ENCODE measurements around the gene ABCG2. TPM values are rescaled to one million over a fixed set of nuclear protein-coding genes. Genes with fewer than 3 reads are reported as not detected.

Gene ABCG2
- total and polyA plus RNA-seq, 2 of the 8 experiments (the other 6 are each of a cell fraction or from before 2014, with no cell fraction given) = 2.4 to 4.6 TPM

DNA sequence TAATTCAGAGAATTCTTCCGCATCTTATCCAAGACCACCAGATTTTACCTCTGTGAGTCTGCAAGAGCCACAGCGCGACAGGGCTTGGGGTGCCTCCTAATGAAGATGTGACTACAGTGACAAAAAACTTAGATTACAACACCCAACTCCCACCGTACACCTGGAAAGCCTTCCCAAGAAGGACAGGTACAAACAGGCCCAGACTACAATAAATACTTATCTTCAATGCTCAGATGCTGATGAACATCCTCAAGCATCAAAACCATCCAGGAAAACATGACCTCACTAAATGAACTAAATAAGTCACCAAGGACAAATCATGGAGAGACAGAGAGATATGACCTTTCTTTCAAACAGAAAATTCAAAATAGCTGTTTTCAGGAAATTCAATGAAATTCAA is 20.8 kb upstream of the ABCG2 start:
- Histone ChIP-seq H2BK12ac (ENCODE audit: low read depth, low read length) (peak overlapping the region; percentile 89), H2AK5ac (ENCODE audit: low read depth, low read length) (peak overlapping the region; percentile 54; the same call in 1 of the 2 replicates), H2BK120ac (replicated peaks; ENCODE audit: low read depth, low read length) (peak overlapping the region; percentile 47), H3K9me3 (ENCODE audit: insufficient read depth in 2 of 2, low read depth in 1 of 2, low read length in 1 of 2) (no peaks in the 10 kb centered on the region), H4K5ac (ENCODE audit: insufficient read length, low read depth, low read length) (no peak overlapping the region), H3K4me2 (ENCODE audit: insufficient read depth in 1 of 2, low read depth in 2 of 2, low read length in 2 of 2) (no peak overlapping the region; a peak in 1 of 4 replicates), H3K18ac (ENCODE audit: extremely low read depth, low read length) (no peak overlapping the region), H3K56ac (replicated peaks; ENCODE audit: insufficient read length, low read depth, low read length) (no peak overlapping the region), H2AFZ (ENCODE audit: low read length) (peak overlapping the region; percentile 85; the same call in 1 of the 2 replicates), H3K4ac (replicated peaks; ENCODE audit: insufficient read length, low read depth, low read length) (peak overlapping the region; percentile 44), H2BK20ac (ENCODE audit: low read length) (peak overlapping the region; percentile 84), H3K23me2 (ENCODE audit: low read depth, low read length) (no peaks in the 10 kb centered on the region), H3K4me3 (ENCODE audit: extremely low read depth in 1 of 4, insufficient read depth in 2 of 4, low read depth in 3 of 4, low read length in 4 of 4) (no peak overlapping the region), H3K27ac (ENCODE audit: low read depth, low read length) (no peak overlapping the region), H4K91ac (replicated peaks; ENCODE audit: insufficient read length, low read length) (peak overlapping the region; percentile 90), H2BK5ac (ENCODE audit: low read depth, low read length) (peak overlapping the region; percentile 88; the same call in 1 of the 2 replicates), H3K79me2 (ENCODE audit: control insufficient read depth in 1 of 2, insufficient read depth in 2 of 2, low read length in 2 of 2) (no peaks in the 10 kb centered on the region), H2BK15ac (ENCODE audit: low read length) (0 out of 2 replicates have a peak overlapping the region, but pooled peaks have one; percentile 21), H3K79me1 (ENCODE audit: low read depth, low read length) (no peaks in the 10 kb centered on the region), H3K23ac (ENCODE audit: insufficient read length) (no peak overlapping the region), H3K4me1 (replicated peaks in 1 of 4; ENCODE audit: control insufficient read depth in 3 of 4, insufficient read depth in 4 of 4, low read length in 3 of 4) (peaks cover 8 to 17% (median 15%) of the 10 kb centered on the region in 4 experiments), H3K9ac (replicated peaks in 1 of 4; ENCODE audit: extremely low read depth in 1 of 4, low read depth in 3 of 4, low read length in 3 of 4) (no peak overlapping the region), H4K8ac (ENCODE audit: extremely low read depth, insufficient read depth, low read length) (no peak overlapping the region), H3K14ac (ENCODE audit: insufficient read length) (no peak overlapping the region), H3K36me3 (ENCODE audit: control insufficient read depth in 2 of 4, insufficient read depth in 4 of 4, low read length in 3 of 4) (no peaks in the 10 kb centered on the region; a peak in 1 of 8 replicates), H3K27me3 (replicated peaks in 1 of 4; ENCODE audit: control insufficient read depth in 3 of 4, extremely low read depth in 1 of 4, insufficient read depth in 3 of 4, low read length in 3 of 4) (no peaks in the 10 kb centered on the region), H4K20me1 (replicated peaks in 1 of 2; ENCODE audit: control insufficient read depth in 1 of 2, insufficient read depth in 2 of 2, low read length in 2 of 2) (no peaks in the 10 kb centered on the region)
- no peak for FAIRE-seq
- CTCF ChIA-PET (ENCODE audit: partially characterized antibody) = interaction anchor here (1.0 to 1.6 kb wide), 3 partner anchors 10 to 58 kb away, joined by 3 read pairs; no protein-coding TSS in a partner anchor
- WGBS, 2 experiments (ENCODE audit: extremely low coverage in 1 of 2, insufficient coverage in 1 of 2, insufficient read length in 1 of 2, insufficient replicate concordance in 2 of 2, low coverage in 1 of 2, low lambda C conversion rate in 2 of 2, missing lambda C conversion rate in 1 of 2) = 90% methylated on average over 4 of the region's 4 CpGs; no CpG with 5 or more reads in 1 of the 2 experiments
- DNase-seq (ENCODE audit: low read depth in 1 of 2, low spot score in 2 of 2) = no peak
- POLR2A ChIA-PET (ENCODE audit: partially characterized antibody) = interaction anchor here (1.6 to 1.7 kb wide), 2 partner anchors 10 to 21 kb away, joined by 5 to 7 read pairs; partner anchors contain the start of gene ABCG2
- TF ChIP-seq YY1 (IDR thresholded peaks at IDR 0.05; ENCODE audit: low read depth, low read length) (no peak), HDAC6 (IDR thresholded peaks at IDR 0.05; ENCODE audit: low read depth, low read length) (no peak), NANOG (IDR thresholded peaks at IDR 0.05; ENCODE audit: insufficient read depth, low read depth, low read length, poor library complexity, severe bottlenecking) (no peak), TCF12 (IDR thresholded peaks at IDR 0.05; ENCODE audit: low read depth, low read length) (no peak), EGR1 (IDR thresholded peaks at IDR 0.05; ENCODE audit: borderline replicate concordance, low read depth, low read length) (no peak), RNF2 (IDR thresholded peaks at IDR 0.05; ENCODE audit: borderline replicate concordance, low read depth, low read length, missing control alignments, poor library complexity, severe bottlenecking) (no peak), CEBPB (IDR thresholded peaks at IDR 0.05; ENCODE audit: low read depth, low read length) (no peak)
- TF ChIP-seq, protein P1, sequence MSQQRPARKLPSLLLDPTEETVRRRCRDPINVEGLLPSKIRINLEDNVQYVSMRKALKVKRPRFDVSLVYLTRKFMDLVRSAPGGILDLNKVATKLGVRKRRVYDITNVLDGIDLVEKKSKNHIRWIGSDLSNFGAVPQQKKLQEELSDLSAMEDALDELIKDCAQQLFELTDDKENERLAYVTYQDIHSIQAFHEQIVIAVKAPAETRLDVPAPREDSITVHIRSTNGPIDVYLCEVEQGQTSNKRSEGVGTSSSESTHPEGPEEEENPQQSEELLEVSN (IDR thresholded peaks at IDR 0.05) = no peak
